Spinal cord (tissue), 10 donors: ENCODE measurements around the gene VAMP8. TPM values are rescaled to one million over a fixed set of nuclear protein-coding genes. Genes with fewer than 3 reads are reported as not detected.

Experiments used
- DNase-seq, 6 donors: peaks; one replicate each; pipeline versions ENCODE4 v3.0.0 to v3.0.0-alpha.2; 2013 to 2015; ENCODE audit warnings: low spot score in 6 of 6, low read depth in 4 of 6
- H3K27ac ChIP-seq: one replicate; pipeline ENCODE4 v1.5.1; 2013; ENCODE audit warnings: low read depth, low read length, control low read depth
- H3K27me3 ChIP-seq: one replicate; pipeline ENCODE4 v1.6.1; 2013; ENCODE audit warnings: low read length; ENCODE audit not compliant: control insufficient read depth, insufficient read depth
- H3K36me3 ChIP-seq: one replicate; pipeline ENCODE4 v1.6.1; 2013; ENCODE audit warnings: low read length; ENCODE audit not compliant: control insufficient read depth, insufficient read depth
- H3K4me1 ChIP-seq: one replicate; pipeline ENCODE4 v1.6.1; 2013; ENCODE audit warnings: low read length; ENCODE audit not compliant: control insufficient read depth, insufficient read depth
- H3K4me3 ChIP-seq: one replicate; pipeline ENCODE4 v1.5.1; 2013; ENCODE audit warnings: low read depth, low read length, control low read depth
- H3K9me3 ChIP-seq: one replicate; pipeline ENCODE4 v1.6.1; 2013; ENCODE audit warnings: low read length; ENCODE audit not compliant: control insufficient read depth, insufficient read depth
- WGBS: methylation state at CpG from one replicate; pipeline ENCODE4 v1.1.5; 2013; ENCODE audit warnings: missing lambda C conversion rate; ENCODE audit not compliant: insufficient coverage; 5-methylcytosine and 5-hydroxymethylcytosine counted together
- polyA plus RNA-seq, 2 donors: library from polyadenylated mRNA; unstranded; fragments of 120-200 nt; gene quantifications; one replicate each; pipeline ENCODE4 v1.2.1, GENCODE V29; 2013; ENCODE audit not compliant: insufficient read length in 2 of 2
- small RNA-seq: library from RNA; depleted of rRNA; stranded (forward); fragments of <200 nt; gene quantifications from one replicate; pipeline ENCODE3, GENCODE V24; 2014; ENCODE audit warnings: low replicate concordance
- total RNA-seq, 2 donors: library from RNA; depleted of rRNA in 1 of 2; stranded (reverse); fragments of 120-200 nt in 1 of 2; fragments of >200 nt in 1 of 2; gene quantifications; one replicate each; pipeline versions ENCODE4 v1.2.3 to v1.2.4, GENCODE V29; 2013 to 2014
- donor health status: healthy.

The VAMP8 gene
- total and polyA plus RNA-seq, 4 donors: 10.3 to 32.3 (median 12.7) TPM

GRCh38 chr2:85631316-85631715, 53.9 kb downstream of the VAMP8 start:
- Histone ChIP-seq H3K4me1 (no peaks in the 10 kb centered on the region), H3K4me3 (no peak overlapping the region), H3K27me3 (no peaks in the 10 kb centered on the region), H3K27ac (no peak overlapping the region), H3K36me3 (peaks cover 78% of the 10 kb centered on the region), H3K9me3 (no peaks in the 10 kb centered on the region)
- DNase-seq: no peak
- 100% methylated on average over 1 of the region's 3 CpGs for WGBS

Small RNA genes within 50 kb of the gene (small RNA-seq; reads per million reads assigned to genes)
- gene RN7SL126P: not detected

Other genes with a start within 250 kb of the VAMP8 start
- 10 to 100 TPM; 45.5 to 63.7 TPM for gene TGOLN2, start 249.6 kb upstream of the VAMP8 start, total RNA-seq
- 10 to 100 TPM; 64.3 to 69.8 TPM for gene TGOLN2, start 249.6 kb upstream of the VAMP8 start, polyA plus RNA-seq
- 10 to 100 TPM; 30.6 to 32.8 TPM for gene RETSAT, start 223.1 kb upstream of the VAMP8 start, total RNA-seq
- gene RETSAT, start 223.1 kb upstream of the VAMP8 start, polyA plus RNA-seq: 10 to 100 TPM; 30.9 to 36.4 TPM
- 10 to 100 TPM; 17.4 to 23.9 TPM for gene ELMOD3, start 222.8 kb upstream of the VAMP8 start, total RNA-seq
- gene ELMOD3, start 222.8 kb upstream of the VAMP8 start, polyA plus RNA-seq: 10 to 100 TPM; 25.2 to 35.7 TPM
- 10 to 100 TPM; 25.7 to 41.3 TPM for gene CAPG, start 167.2 kb upstream of the VAMP8 start, total RNA-seq
- 10 to 100 TPM; 20.2 to 27.7 TPM for gene CAPG, start 167.2 kb upstream of the VAMP8 start, polyA plus RNA-seq
- 1 to 10 TPM in 1 of 2 donors, not detected in 1; 1.2 TPM for gene SH2D6, start 158.9 kb upstream of the VAMP8 start, total RNA-seq
- gene SH2D6, start 158.9 kb upstream of the VAMP8 start, polyA plus RNA-seq: 1 to 10 TPM; 1.0 to 2.1 TPM
- 100 to 1,000 TPM; 112 to 119 TPM for gene MAT2A, start 38.4 kb upstream of the VAMP8 start, total RNA-seq
- gene MAT2A, start 38.4 kb upstream of the VAMP8 start, polyA plus RNA-seq: 100 to 1,000 TPM; 327 to 337 TPM
- gene GGCX, start 16.1 kb upstream of the VAMP8 start, total RNA-seq: 10 to 100 TPM; 30.8 to 53.3 TPM
- gene GGCX, start 16.1 kb upstream of the VAMP8 start, polyA plus RNA-seq: 10 to 100 TPM; 31.0 to 44.7 TPM
- gene VAMP5, start 6.8 kb downstream of the VAMP8 start, total RNA-seq: 10 to 100 TPM; 13.7 to 45.4 TPM
- gene VAMP5, start 6.8 kb downstream of the VAMP8 start, polyA plus RNA-seq: 10 to 100 TPM; 27.1 to 43.5 TPM
- 100 to 1,000 TPM in 1 of 2 donors, 10 to 100 TPM in 1; 69.3 to 213 TPM for gene RNF181, start 18.2 kb downstream of the VAMP8 start, total RNA-seq
- gene RNF181, start 18.2 kb downstream of the VAMP8 start, polyA plus RNA-seq: 100 to 1,000 TPM; 105 to 111 TPM
- 10 to 100 TPM in 1 of 2 donors, 1 to 10 TPM in 1; 5.4 to 22.2 TPM for gene TMEM150A, start 25.1 kb downstream of the VAMP8 start, total RNA-seq
- gene TMEM150A, start 25.1 kb downstream of the VAMP8 start, polyA plus RNA-seq: 10 to 100 TPM; 12.6 to 18.5 TPM
- gene C2orf68, start 34.5 kb downstream of the VAMP8 start, total RNA-seq: 10 to 100 TPM; 31.6 to 40.4 TPM
- 10 to 100 TPM; 41.7 to 53.0 TPM for gene C2orf68, start 34.5 kb downstream of the VAMP8 start, polyA plus RNA-seq
- 10 to 100 TPM; 33.7 to 48.5 TPM for gene USP39, start 38.6 kb downstream of the VAMP8 start, total RNA-seq
- gene USP39, start 38.6 kb downstream of the VAMP8 start, polyA plus RNA-seq: 10 to 100 TPM; 54.1 to 59.6 TPM
- gene SFTPB, start 90.6 kb downstream of the VAMP8 start, total RNA-seq: not detected
- gene SFTPB, start 90.6 kb downstream of the VAMP8 start, polyA plus RNA-seq: under 1 TPM in 1 of 2 donors, not detected in 1; 0.12 TPM
- under 1 TPM; 0.40 to 0.55 TPM for gene GNLY, start 116.8 kb downstream of the VAMP8 start, total RNA-seq
- gene GNLY, start 116.8 kb downstream of the VAMP8 start, polyA plus RNA-seq: under 1 TPM in 1 of 2 donors, not detected in 1; 0.80 TPM
- gene ATOH8, start 176.4 kb downstream of the VAMP8 start, total RNA-seq: 10 to 100 TPM in 1 of 2 donors, 1 to 10 TPM in 1; 5.8 to 25.8 TPM
- 10 to 100 TPM; 13.5 to 16.8 TPM for gene ATOH8, start 176.4 kb downstream of the VAMP8 start, polyA plus RNA-seq